Smooth muscle cell (in vitro differentiated cells): Measurements from ENCODE around the gene SMC3. TPM values are rescaled to one million over a fixed set of nuclear protein-coding genes. Genes with fewer than 3 reads are reported as not detected.

Source experiments
- DNase-seq: peaks from one replicate; lab custom pipeline; 2025; ENCODE audit not compliant: unreplicated experiment; lab: John Stamatoyannopoulos, UW
- H2AFZ ChIP-seq: fragments of 200-600 bp; sonication (generic); 2 replicates; pipeline ENCODE4 v1.6.0; 2016; ENCODE audit warnings: antibody characterized with exemption, low read depth, mild to moderate bottlenecking
- H3F3A ChIP-seq: fragments of 200-600 bp; sonication (generic); 2 replicates; pipeline ENCODE4 v1.6.0; 2017; ENCODE audit warnings: antibody characterized with exemption, low read depth
- H3K27ac ChIP-seq: fragments of 200-600 bp; sonication (generic); 2 replicates; pipeline ENCODE4 v1.5.1; 2016; ENCODE audit warnings: low read depth, mild to moderate bottlenecking
- H3K27me3 ChIP-seq: fragments of 200-600 bp; sonication (generic); 2 replicates; pipeline ENCODE4 v1.6.1; 2016; ENCODE audit warnings: low read depth, mild to moderate bottlenecking
- H3K36me3 ChIP-seq: fragments of 200-600 bp; sonication (generic); 2 replicates; pipeline ENCODE4 v1.5.1; 2016; ENCODE audit warnings: low read depth
- H3K4me1 ChIP-seq: fragments of 200-600 bp; sonication (generic); 2 replicates; pipeline ENCODE4 v1.5.1; 2016; ENCODE audit warnings: low read depth
- H3K4me2 ChIP-seq: fragments of 200-600 bp; sonication (generic); 2 replicates; pipeline ENCODE4 v1.6.0; 2016; ENCODE audit warnings: mild to moderate bottlenecking
- H3K4me3 ChIP-seq: fragments of 200-600 bp; sonication (generic); 2 replicates; pipeline ENCODE4 v1.5.1; 2016; ENCODE audit warnings: mild to moderate bottlenecking
- H3K79me2 ChIP-seq: fragments of 200-600 bp; sonication (generic); 2 replicates; pipeline ENCODE4 v1.6.0; 2016; ENCODE audit warnings: low read depth, mild to moderate bottlenecking
- H3K9ac ChIP-seq: fragments of 200-600 bp; sonication (generic); 2 replicates; pipeline ENCODE4 v1.6.0; 2016; ENCODE audit warnings: low read depth
- H3K9me3 ChIP-seq: fragments of 200-600 bp; sonication (generic); replicated peaks from 2 replicates; pipeline ENCODE4 v1.5.1; 2016; ENCODE audit warnings: low read depth
- H4K20me1 ChIP-seq: fragments of 200-600 bp; sonication (generic); 2 replicates; pipeline ENCODE4 v1.6.0; 2016; ENCODE audit warnings: low read depth
- CTCF ChIP-seq: fragments of 200-600 bp; sonication (generic); IDR thresholded peaks from 2 replicates; pipeline ENCODE4 v1.5.1; 2017; ENCODE audit warnings: borderline replicate concordance, mild to moderate bottlenecking, antibody characterized with exemption; ENCODE audit not compliant: insufficient read depth, poor library complexity, severe bottlenecking
- WGBS: methylation state at CpG from one replicate; pipeline ENCODE4 v1.1.7; 2016; ENCODE audit warnings: low lambda C conversion rate; 5-methylcytosine and 5-hydroxymethylcytosine counted together
- polyA plus RNA-seq: library from polyadenylated mRNA; unstranded; fragments of >200 nt; fragmentation: Nextera tagmentation; extraction: Ambion mirVana; gene quantifications from 2 replicates; pipeline ENCODE4 v1.2.1, GENCODE V29; 2016
- total RNA-seq: library from RNA; depleted of rRNA; stranded (reverse); fragments of >200 nt; gene quantifications from 2 replicates; pipeline ENCODE4 v1.2.3, GENCODE V29; 2014

Gene SMC3
- total and polyA plus RNA-seq, 2 experiments from 2014 or later = 24.4 to 31.0 TPM

GRCh38 chr10:110625356-110625894 lies 57.9 kb downstream of the SMC3 start:
- Histone ChIP-seq H3F3A (no peaks in the 10 kb centered on the region), H3K36me3 (no peaks in the 10 kb centered on the region)

GRCh38 chr10:110625951-110626855 lies 58.7 kb downstream of the SMC3 start:
- no peak overlapping the region for H2AFZ ChIP-seq
- 89% methylated on average over 5 of the region's 5 CpGs for WGBS

More at GRCh38 chr10:110625356-110625894, 57.9 kb downstream of the SMC3 start:
- Histone ChIP-seq H3K4me2 (no peak overlapping the region), H3K27me3 (peaks cover 2% of the 10 kb centered on the region), H4K20me1 (no peaks in the 10 kb centered on the region), H3K27ac (no peak overlapping the region), H2AFZ (no peak overlapping the region), H3K9me3 (no peaks in the 10 kb centered on the region), H3K4me3 (no peak overlapping the region), H3K9ac (no peak overlapping the region), H3K79me2 (no peaks in the 10 kb centered on the region), H3K4me1 (no peaks in the 10 kb centered on the region)
- no peak for DNase-seq
- TF ChIP-seq CTCF = no peak
- WGBS = 87% methylated on average over 6 of the region's 6 CpGs

DNA sequence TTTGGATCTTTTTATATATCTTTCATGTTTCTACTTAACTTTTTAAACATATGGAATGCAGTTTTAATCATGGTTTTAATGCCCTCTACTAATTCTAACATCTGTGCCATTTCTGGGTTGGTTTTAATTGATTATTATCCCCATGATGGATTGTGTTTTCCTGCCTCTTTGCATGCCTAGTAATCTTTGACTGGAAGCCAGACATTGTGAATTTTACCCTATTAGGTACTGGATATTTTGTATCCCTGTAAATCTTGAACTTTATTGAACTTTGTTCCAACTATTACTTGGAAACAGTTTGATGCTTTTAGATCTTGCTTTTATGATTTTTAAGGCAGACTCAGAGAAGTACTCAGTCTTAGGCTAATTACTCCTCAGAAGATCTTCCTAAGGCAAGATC lies 60.7 kb downstream of the SMC3 start:
- Histone ChIP-seq H3K4me2 (no peak overlapping the region), H3K27ac (no peak overlapping the region), H3F3A (no peaks in the 10 kb centered on the region), H4K20me1 (no peaks in the 10 kb centered on the region), H3K27me3 (peaks cover 2% of the 10 kb centered on the region), H3K36me3 (no peaks in the 10 kb centered on the region), H2AFZ (no peak overlapping the region), H3K4me1 (no peaks in the 10 kb centered on the region), H3K9ac (no peak overlapping the region), H3K79me2 (no peaks in the 10 kb centered on the region), H3K9me3 (no peaks in the 10 kb centered on the region), H3K4me3 (no peak overlapping the region)
- no peak for DNase-seq
- no peak for TF ChIP-seq CTCF

More at GRCh38 chr10:110625951-110626855, 58.7 kb downstream of the SMC3 start:
- Histone ChIP-seq H3K27me3 (peaks cover 2% of the 10 kb centered on the region), H3K27ac (no peak overlapping the region), H4K20me1 (no peaks in the 10 kb centered on the region), H3K4me1 (no peaks in the 10 kb centered on the region), H3K9ac (no peak overlapping the region), H3F3A (no peaks in the 10 kb centered on the region), H3K36me3 (no peaks in the 10 kb centered on the region), H3K79me2 (no peaks in the 10 kb centered on the region), H3K9me3 (no peaks in the 10 kb centered on the region), H3K4me3 (no peak overlapping the region), H3K4me2 (no peak overlapping the region)
- DNase-seq = no peak
- TF ChIP-seq CTCF = no peak
